Breast epithelium (tissue), 3 donors: ENCODE data around the gene C19orf25.

Source experiments
- POLR2A ChIP-seq: fragments of 450-650 bp; IDR thresholded peaks from one replicate; pipeline ENCODE4 v1.6.1; 2016; ENCODE audit warnings: antibody characterized with exemption, mild to moderate bottlenecking, moderate library complexity
- POLR2AphosphoS5 ChIP-seq, 3 donors: sonication (generic); formaldehyde crosslinking; IDR thresholded peaks; one replicate each; pipeline ENCODE4 v1.6.1; 2017; ENCODE audit warnings: antibody characterized with exemption in 3 of 3

GRCh38 chr19:1441022-1441426 lies 38.0 kb downstream of the C19orf25 start:
- TF ChIP-seq POLR2AphosphoS5 (IDR thresholded peaks at IDR 0.05) (no peak), POLR2A (no peak)
